Endothelial cell of umbilical vein (primary cell): ENCODE data around the gene BRI3BP. TPM values are rescaled to one million over a fixed set of nuclear protein-coding genes. Genes with fewer than 3 reads are reported as not detected.

Source experiments
- BruUV-seq: library from RNA; stranded (reverse); fragments of 400-500 nt; replicated peaks from 2 replicates; lab custom pipeline; 2021; lab: Mats Ljungman, UMichigan
- CTCF ChIA-PET: fragments of 300-600, 350-600 bp; sonication (Branson Sonifier 250); formaldehyde crosslinking; loops from one replicate; lab custom pipeline; 2021; ENCODE audit warnings: antibody characterized with exemption, inconsistent platforms; lab: Charles Lee
- POLR2A ChIA-PET: fragments of 300-600, 350-600 bp; sonication (Branson Sonifier 250); formaldehyde crosslinking; loops from one replicate; lab custom pipeline; 2021; ENCODE audit warnings: antibody characterized with exemption, inconsistent platforms; lab: Charles Lee
- DNase-seq: peaks from one replicate; pipeline ENCODE4 v3.0.0-alpha.2; 2011; ENCODE audit warnings: low read depth, low spot score
- FAIRE-seq: peaks from 2 replicates; lab custom pipeline; 2011; peaks lifted over from hg19 to GRCh38; lab: Jason Lieb, UNC
- H2AFZ ChIP-seq: 2 replicates; pipeline ENCODE4 v1.6.0; 2012; ENCODE audit warnings: low read depth, low read length, control low read depth, inconsistent platforms
- H3K27ac ChIP-seq: 2 replicates; pipeline ENCODE4 v1.5.1; 2011; ENCODE audit warnings: low read depth, mild to moderate bottlenecking, control low read depth, low read length, moderate library complexity; ENCODE audit not compliant: insufficient read depth
- H3K27me3 ChIP-seq, 2 experiments: 2 replicates each; pipeline versions ENCODE4 v1.6.0 to v1.6.1; 2011; ENCODE audit warnings: low read length in 2 of 2, mixed read lengths in 1 of 2; ENCODE audit not compliant: control insufficient read depth in 2 of 2, insufficient read depth in 2 of 2
- H3K36me3 ChIP-seq, 2 experiments: 2 replicates in 1 of 2; 3 replicates in 1 of 2; pipeline ENCODE4 v1.5.1; 2011; ENCODE audit warnings: low read length in 2 of 2, mild to moderate bottlenecking in 1 of 2, moderate library complexity in 1 of 2; ENCODE audit not compliant: control insufficient read depth in 2 of 2, insufficient read depth in 2 of 2; ENCODE audit errors: extremely low read depth in 1 of 2
- H3K4me1 ChIP-seq: 3 replicates; pipeline ENCODE4 v1.5.1; 2011; ENCODE audit warnings: mild to moderate bottlenecking, low read length; ENCODE audit not compliant: control insufficient read depth, insufficient read depth; ENCODE audit errors: extremely low read depth
- H3K4me2 ChIP-seq: 2 replicates; pipeline ENCODE4 v1.6.1; 2011; ENCODE audit warnings: low read length, control low read depth, mixed read lengths; ENCODE audit not compliant: insufficient read depth
- H3K4me3 ChIP-seq, 3 experiments: fragments of 200-600 bp in 1 of 3; sonication (generic), shearing (Covaris generic) in 1 of 3; replicated peaks in 1 of 3; 2 replicates each; pipeline ENCODE4 v1.5.1; 2011 to 2016; ENCODE audit warnings: control low read depth in 3 of 3, low read length in 3 of 3, mild to moderate bottlenecking in 2 of 3, inconsistent platforms in 1 of 3, low read depth in 1 of 3, moderate library complexity in 1 of 3; ENCODE audit not compliant: insufficient read depth in 1 of 3
- H3K79me2 ChIP-seq: 2 replicates; pipeline ENCODE4 v1.6.0; 2012; ENCODE audit warnings: low read length, inconsistent platforms; ENCODE audit not compliant: control insufficient read depth, insufficient read depth
- H3K9ac ChIP-seq: replicated peaks from 2 replicates; pipeline ENCODE3; 2011; ENCODE audit warnings: low read length, control low read depth; ENCODE audit not compliant: insufficient read depth; ENCODE audit errors: extremely low read depth
- H3K9me1 ChIP-seq: replicated peaks from 3 replicates; pipeline ENCODE4 v1.6.0; 2011; ENCODE audit warnings: mild to moderate bottlenecking, low read length; ENCODE audit not compliant: control insufficient read depth, insufficient read depth; ENCODE audit errors: extremely low read depth
- H3K9me3 ChIP-seq: replicated peaks from 2 replicates; pipeline ENCODE4 v1.5.1; 2012; ENCODE audit warnings: low read length, inconsistent platforms; ENCODE audit not compliant: control insufficient read depth, insufficient read depth
- H4K20me1 ChIP-seq: replicated peaks from 2 replicates; pipeline ENCODE3; 2011; ENCODE audit warnings: mild to moderate bottlenecking, low read length; ENCODE audit not compliant: control insufficient read depth, insufficient read depth; ENCODE audit errors: extremely low read depth
- JUN ChIP-seq: IDR thresholded peaks from 2 replicates; pipeline ENCODE4 v1.6.1; 2011; ENCODE audit warnings: borderline replicate concordance, low read depth; ENCODE audit not compliant: insufficient read length, insufficient read depth
- MAX ChIP-seq: IDR thresholded peaks from 2 replicates; pipeline ENCODE4 v1.6.1; 2011; ENCODE audit not compliant: insufficient read depth, insufficient read length
- POLR2AphosphoS5 ChIP-seq: IDR thresholded peaks from 2 replicates; pipeline ENCODE4 v1.6.1; 2012; ENCODE audit warnings: low read depth, mild to moderate bottlenecking, control low read depth, low read length, moderate library complexity; ENCODE audit not compliant: insufficient read depth
- dilution Hi-C: fragments of 300-500 bp; cut with MboI; formaldehyde crosslinking; loops from one replicate; pipeline ENCODE4 v1.15.0; 2019; ENCODE audit warnings: low sequenced_read_pairs; ENCODE audit not compliant: extremely low pct_ligation_motif_present
- intact Hi-C: fragments of 100-400 bp; cut with micrococcal nuclease; formaldehyde crosslinking; loops from one replicate; pipeline ENCODE4 v1.10.0; 2022
- polyA plus RNA-seq, 4 experiments: library from polyadenylated mRNA; depleted of rRNA in 3 of 4; stranded (reverse) in 3 of 4; unstranded in 1 of 4; fragments of >200 nt; gene quantifications; 2 replicates each; pipeline versions ENCODE4 v1.2.1 to v1.2.3, GENCODE V29; 2011 to 2012; ENCODE audit warnings: missing spikeins in 1 of 4
- total RNA-seq: library from RNA; stranded (reverse); gene quantifications from 2 replicates; pipeline ENCODE4 v1.2.3, GENCODE V29; 2021

BRI3BP gene
- total and polyA plus RNA-seq, 2 donors (not counting 3 experiments of a cell fraction or from before 2014, with no cell fraction given): 3.4 to 8.2 TPM

- no peaks in the 10 kb centered on the region for H3K9me1 ChIP-seq
- dilution Hi-C loops (no loop called here), intact Hi-C loops (no loop called here)
- POLR2A ChIA-PET: no interaction called here
- H3K4me1 ChIP-seq: no peaks in the 10 kb centered on the region
- TF ChIP-seq JUN: no peak
- no peaks in the 10 kb centered on the region for H3K9me3 ChIP-seq
- no peak overlapping the region for H3K27ac ChIP-seq
- H3K36me3 ChIP-seq: no peaks in the 10 kb centered on the region
- CTCF ChIA-PET: no interaction called here
- no peaks in the 10 kb centered on the region for H3K79me2 ChIP-seq
- H4K20me1 ChIP-seq: no peaks in the 10 kb centered on the region
- no peak overlapping the region for H3K9ac ChIP-seq
- no peak for DNase-seq
- no peak overlapping the region for H2AFZ ChIP-seq
- no peak overlapping the region for H3K4me2 ChIP-seq
- H3K27me3 ChIP-seq: no peaks in the 10 kb centered on the region
- no peak for FAIRE-seq
- H3K4me3 ChIP-seq: no peak overlapping the region
- no TSS peak for BruUV-seq
Observed at GRCh38 chr12:125017801-125018200, 24.4 kb downstream of the BRI3BP start.

- intact Hi-C loops (no loop called here), dilution Hi-C loops (no loop called here)
- Histone ChIP-seq H4K20me1 (no peaks in the 10 kb centered on the region), H3K9ac (no peak overlapping the region), H3K9me3 (no peaks in the 10 kb centered on the region), H3K9me1 (no peaks in the 10 kb centered on the region), H2AFZ (no peak overlapping the region), H3K4me1 (no peaks in the 10 kb centered on the region), H3K27ac (no peak overlapping the region), H3K4me2 (no peak overlapping the region), H3K79me2 (no peaks in the 10 kb centered on the region), H3K4me3 (no peak overlapping the region), H3K27me3 (no peaks in the 10 kb centered on the region), H3K36me3 (no peaks in the 10 kb centered on the region)
- no TSS peak for BruUV-seq
- ChIA-PET CTCF (no interaction called here), POLR2A (no interaction called here)
- TF ChIP-seq MAX (no peak), POLR2AphosphoS5 (no peak)
- no peak for FAIRE-seq
- no peak for DNase-seq
Observed at GRCh38 chr12:125018356-125018755, 24.9 kb downstream of the BRI3BP start.
